IPS DF 19.7 (cell line): Measurements from ENCODE around the gene NBL1.
"Not testable (repeated sequence)": the region's sequence is repeated elsewhere in the genome, so short reads cannot be mapped to it uniquely, and the experiment has no call there.

ENCODE experiments used
- DNase-seq: peaks from one replicate; pipeline ENCODE4 v3.0.0-alpha.2; 2013; ENCODE audit warnings: low read depth, low spot score

The NBL1 gene

DNA sequence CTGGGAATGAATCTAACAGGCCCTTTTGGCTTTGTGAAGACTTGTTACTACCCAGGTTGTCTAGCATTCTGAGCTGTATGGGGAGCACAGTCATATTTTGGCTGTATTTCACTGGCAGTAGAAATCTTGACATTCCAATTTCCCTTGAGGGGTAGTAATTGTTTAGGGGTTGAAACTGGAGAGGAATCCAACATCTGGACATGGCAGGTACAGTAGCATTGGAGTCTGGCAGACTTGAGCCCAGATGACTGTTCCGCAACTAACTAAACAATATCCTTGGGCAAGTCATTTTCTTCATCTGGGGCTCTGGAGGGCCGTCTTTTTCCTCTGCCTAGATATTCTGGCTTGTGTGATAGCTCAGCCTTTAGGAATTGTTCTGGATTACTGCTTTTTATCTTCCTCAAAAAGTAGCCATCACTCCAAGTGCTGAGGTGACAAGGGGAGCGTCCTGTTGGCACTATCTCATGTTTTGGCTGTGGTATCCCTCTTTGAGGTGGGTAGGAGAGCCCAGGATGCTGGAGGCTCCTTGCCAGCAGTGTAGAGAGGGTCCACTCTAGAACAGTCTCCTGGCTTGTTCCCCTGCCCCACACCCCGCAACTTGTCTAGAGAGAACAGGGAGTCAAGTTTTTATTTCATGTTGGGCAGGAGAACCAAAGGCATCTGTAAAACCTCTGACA is 22.7 kb upstream of the NBL1 start:
- no peak for DNase-seq

DNA sequence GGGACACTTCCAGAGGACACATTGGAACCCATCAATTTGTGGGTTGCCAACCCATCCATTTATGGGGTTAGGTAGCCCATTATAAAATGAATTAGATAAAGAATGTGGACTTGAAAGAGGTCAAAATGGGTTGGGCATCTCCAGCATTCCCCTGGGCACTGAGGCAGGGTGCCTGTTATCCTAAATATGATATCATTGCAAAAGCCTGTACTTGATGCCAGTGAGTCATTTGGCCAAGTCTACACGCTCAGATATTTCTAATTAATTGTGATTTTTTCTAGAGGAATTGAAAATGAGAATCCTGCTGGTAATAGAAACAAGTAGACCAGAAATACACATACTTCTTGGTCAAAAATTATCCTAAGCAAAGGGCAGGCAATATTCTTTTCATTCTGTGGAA is 21.9 kb upstream of the NBL1 start:
- no peak for DNase-seq

DNA sequence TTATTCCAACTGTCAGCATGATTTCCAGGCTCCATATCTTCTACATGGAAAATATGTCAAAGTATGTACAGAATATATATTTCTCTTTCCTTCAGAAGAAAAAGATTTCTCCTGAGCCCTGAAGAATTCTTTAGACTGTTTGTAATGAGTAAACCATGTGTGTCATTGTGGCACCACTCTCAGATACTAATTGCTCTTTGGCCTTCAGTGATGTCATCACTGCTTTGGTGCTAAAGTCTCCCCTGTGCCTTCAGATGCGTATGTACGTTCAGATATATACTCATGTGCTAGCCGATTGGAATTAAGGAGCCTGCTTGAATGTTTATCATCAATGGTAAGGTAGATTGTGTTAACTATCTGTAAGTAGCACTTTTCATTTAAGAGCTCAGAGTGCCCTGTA is 20.6 kb upstream of the NBL1 start:
- no peak for DNase-seq

DNA sequence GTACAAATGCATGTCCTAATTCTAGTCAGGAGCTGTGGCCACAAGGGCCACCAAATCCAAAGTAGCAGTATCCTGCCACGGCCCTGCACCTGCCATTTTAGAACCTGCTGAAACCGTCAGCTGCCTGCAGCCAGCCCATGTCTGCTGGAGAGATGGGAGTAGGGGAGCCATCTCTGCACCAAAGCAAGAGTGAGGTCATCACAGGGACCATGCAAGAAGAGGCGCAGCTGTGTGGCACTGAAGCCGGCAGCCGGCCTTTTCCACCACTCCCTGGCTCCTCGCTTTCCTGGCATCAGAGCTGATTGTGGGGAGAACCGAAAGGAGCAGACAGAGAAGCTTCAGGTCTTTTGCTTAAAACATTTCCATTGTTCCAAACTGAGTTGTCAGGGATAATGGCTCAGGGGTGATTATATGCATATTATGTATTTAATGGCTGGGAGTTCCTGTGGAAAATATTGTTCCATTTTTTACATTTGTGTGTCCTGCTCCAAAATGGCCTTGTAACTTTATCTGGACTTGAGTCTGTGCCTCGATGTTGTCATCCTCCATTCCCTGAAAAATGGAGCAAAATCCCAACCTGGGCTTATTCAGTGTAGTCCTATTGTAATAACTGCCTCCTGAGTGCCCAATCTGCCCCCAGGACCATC is 18.7 kb upstream of the NBL1 start:
- no peak for DNase-seq

DNA sequence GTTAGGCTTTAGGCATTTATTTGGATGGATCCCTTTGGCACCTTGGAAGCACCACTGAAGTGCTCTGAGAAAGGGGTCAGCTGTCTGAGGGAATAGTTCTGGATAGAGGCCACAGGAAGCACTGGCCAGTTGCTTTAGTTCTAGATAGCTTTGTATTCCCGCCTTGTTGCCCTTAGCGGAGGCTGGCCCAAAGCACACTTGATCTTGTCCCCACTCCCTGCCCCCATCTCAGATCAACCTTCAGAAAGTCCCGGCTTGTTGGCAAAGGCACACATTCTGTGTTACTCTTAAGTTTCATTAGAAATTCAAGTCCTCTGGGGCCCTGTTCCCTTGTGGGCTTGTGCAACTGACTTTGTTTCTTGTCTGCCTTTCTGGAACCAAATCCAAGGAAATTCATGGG is 15.2 kb upstream of the NBL1 start:
- no peak for DNase-seq

DNA sequence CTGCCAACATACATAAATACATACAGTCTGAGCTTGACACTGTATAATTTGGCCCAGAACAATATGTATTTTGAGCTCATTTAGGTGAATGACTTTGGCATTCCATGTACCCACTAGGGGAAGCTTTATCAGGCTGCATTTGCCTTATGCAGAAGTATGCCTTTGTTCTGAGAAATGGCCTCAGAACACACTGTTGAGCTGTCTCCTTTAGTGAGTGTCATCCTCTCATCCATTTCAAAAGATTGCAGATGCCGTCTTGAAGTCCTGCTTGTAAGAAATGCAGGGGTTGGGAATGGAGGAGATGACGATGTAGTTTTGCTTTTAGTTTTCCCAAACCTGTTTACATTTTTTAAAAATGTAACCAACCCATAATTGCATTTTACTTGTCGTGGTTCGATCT is 14.8 kb upstream of the NBL1 start:
- no peak for DNase-seq

DNA sequence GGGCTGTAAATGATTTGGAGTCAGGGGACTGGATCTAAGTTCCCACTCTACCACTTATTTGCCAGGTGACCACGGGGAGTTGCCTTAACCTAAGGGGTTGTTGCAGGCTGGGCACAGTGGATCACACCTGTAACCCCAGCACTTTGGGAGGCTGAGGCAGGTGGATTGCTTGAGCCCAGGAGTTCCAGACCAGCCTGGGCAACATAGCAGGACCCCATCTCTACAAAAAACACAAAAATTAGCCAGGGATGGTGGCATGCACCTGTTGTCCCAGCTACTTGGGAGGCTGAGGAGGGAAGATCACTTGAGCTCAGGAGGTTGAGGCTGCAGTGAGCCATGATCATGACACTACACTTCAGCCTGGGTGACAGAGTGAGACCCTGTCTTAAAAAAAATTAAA is 13.9 kb upstream of the NBL1 start:
- not testable (repeated sequence) for DNase-seq

DNA sequence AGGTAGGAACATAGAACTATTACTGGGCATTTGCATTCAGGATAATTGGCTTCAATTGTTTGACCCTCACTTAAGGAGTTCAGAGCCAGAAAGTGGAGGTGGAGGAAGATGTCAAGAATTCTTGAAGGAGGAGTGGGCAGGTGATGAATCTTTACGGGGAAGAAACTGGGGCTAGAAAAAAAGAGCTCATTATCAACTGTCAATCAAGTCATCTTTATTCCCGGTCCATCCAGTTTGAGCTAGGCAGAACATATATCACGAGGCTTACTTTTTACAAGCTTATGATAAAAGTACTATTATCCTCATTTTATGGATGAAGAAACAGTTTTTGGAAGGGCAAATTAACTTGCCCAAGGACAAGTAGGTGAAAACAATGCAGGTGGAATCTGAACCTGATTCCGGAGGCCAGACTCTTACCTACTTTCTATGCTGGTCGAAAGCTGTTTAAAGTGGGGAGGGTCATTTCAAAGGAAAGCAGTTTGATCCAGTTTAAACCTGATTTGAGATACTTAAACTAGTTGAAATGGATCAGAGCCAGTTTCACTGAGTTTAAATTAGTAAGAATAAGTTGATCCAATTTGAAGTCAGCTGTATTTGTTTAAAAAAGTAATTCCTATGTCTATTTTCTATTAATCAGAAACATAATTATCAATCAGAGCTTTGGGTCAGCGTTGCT is 13.3 kb upstream of the NBL1 start:
- DNase-seq: no peak

DNA sequence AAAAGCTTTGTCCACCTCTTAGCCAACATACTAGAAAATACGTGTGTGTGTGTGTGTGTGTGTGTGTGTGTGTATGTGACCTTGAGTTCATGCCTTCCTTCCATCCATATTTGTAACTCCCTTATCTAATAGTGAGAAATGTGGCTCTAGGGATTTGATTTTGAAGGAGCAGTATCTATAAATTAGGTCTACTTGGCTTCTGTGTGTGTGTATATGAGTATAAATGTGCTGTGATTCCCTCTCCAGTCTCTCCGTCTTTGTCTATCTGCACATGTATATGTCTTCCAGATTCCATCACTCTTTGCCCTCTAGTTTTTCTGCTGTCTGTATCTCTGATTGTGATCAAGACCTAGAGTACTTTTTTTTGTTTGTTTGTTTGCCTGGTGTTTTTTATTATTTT is 11.9 kb upstream of the NBL1 start:
- DNase-seq: no peak

DNA sequence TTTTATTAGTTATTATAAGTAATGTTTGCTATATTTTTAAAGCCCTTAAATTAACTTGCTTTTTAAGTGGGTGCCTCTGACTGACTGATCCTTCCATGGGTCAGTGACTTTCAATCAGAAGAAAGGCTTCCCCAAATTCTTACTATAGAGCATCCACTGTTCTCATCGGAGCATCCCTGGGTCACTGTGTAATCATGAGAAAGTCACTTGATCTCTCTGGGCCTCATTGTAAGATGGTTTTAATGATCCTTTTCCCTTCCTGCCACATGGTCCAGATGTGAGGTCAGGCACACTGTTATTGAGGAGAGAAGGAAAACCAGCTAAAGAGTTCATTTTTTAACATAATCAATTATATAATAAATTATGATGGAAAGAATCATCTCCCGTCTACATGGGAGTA is 11.0 kb upstream of the NBL1 start:
- DNase-seq: no peak

DNA sequence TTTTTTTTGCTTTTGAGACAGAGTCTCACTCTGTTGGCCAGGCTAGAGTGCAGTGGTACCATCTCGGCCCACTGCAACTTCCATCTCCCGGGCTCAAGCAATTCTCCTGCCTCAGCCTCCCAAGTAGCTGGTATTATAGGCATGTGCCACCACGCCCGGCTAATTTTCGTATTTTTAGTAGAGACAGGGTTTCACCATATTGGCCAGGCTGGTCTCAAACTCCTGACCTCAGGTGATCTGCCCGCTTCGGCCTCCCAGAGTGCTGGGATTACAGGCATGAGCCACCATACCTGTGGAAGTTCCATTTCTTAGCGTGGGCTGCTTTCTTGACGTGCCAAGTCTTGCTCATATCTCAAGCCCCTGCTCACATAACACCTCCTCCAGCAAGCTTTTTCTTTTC is 9.0 kb upstream of the NBL1 start:
- not testable (repeated sequence) for DNase-seq

DNA sequence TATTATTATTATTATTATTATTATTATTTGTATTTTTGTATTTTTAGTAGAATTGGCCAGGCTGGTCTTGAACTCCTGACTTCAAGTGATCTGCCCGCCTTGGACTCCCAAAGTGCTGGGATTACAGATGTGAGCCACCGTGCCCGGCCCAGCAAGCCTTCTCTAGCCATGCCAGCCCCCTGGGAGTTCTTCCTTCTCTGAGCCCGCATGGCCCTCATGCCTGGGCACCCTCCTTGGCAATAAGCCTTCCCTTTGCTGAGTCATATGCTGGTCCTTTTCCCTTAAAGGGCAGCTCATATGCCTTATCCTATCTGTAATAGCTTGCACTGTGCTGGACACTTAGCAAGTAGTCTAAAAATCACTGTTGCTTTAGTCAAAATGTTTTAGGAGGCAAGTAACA is 8.5 kb upstream of the NBL1 start:
- no peak for DNase-seq

DNA sequence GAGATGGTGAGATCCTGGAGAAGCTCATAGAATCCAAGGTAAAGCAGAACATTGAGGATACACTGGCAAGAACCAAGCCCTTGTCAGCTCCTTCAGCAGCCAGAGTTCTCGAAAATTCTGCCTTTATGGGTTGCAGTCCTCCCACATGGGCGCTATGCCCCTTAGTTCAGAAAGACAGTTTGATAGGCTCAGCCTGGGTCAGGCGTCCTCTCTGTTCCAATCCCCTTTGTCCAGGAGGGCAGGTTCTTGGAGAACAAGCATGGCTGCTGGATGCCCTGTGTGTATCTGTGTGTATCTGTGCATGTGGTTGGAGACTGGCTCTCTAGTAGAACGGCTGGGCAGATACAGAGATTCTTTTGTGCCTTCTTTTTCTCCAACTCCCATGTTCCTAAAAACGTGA is 8.0 kb upstream of the NBL1 start:
- DNase-seq: no peak

DNA sequence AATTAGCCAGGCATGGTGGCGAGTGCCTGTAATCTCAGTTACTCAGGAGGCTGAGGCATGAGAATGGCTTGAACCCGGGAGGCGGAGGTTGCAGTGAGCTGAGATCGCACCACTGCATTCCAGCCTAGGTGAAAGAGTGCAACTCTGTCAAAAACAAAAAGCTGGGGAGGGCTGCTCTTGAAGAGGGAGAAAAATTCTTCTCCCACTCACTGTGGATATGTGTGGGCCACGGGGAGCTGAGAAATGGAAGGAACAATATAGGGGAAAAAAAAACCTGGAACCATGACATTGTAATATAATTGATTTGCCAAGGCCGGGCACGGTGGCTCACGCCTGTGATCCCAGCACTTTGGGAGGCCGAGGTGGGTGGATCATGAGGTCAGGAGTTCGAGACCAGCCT is 7.4 kb upstream of the NBL1 start:
- not testable (repeated sequence) for DNase-seq

DNA sequence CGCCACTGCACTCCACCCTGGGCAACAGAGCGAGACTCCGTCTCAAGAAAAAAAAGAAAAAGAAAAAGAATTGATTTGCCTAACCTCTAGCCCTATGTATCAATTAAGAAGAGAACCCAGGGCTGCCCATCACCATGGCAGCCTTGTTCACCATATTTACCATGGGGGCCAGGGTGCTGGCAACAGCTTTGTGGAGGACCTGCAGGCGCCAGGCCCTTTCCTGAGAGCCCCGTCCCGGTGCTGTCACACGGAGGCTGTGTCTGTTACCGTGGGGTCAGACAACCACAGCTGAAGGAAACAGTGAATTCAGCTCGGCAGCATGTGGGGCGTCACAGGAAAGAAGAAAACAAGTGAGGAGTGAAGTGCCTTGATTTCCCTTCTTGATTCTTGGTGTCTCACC is 6.5 kb upstream of the NBL1 start:
- DNase-seq: no peak

DNA sequence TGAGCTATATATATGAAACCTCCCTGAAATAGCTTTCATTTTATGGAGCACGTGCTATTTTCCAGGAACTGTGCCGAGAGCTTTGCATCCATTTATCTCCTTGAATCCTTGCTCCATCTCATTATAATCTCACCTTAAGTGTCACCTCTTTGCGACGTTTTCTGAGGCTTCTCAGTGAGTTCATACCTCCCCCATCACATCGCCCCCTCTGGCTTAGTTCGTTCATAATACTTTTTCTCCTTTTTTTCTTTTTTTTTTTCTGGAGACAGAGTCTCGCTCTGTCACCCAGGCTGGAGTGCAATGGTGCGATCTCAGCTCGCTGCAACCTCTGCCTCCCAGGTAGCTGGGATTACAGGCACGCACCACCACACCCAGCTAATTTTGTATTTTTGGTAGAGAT is 4.9 kb upstream of the NBL1 start:
- not testable (repeated sequence) for DNase-seq

DNA sequence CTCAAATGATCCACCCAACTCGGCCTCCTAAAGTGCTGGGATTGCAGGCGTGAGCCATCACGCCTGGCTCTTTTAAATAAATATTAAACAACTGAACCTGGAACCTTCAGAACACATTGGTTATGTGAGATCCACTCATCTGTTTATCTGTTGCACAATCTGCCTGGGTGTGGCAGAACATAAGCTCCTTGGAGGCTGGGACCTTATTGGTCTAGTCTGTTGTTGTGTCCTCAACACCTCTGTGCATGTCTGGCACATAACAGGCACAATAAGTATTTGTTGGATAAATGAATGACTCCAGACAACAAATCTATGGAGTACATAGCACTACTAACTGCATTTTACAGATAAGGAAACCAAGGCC is 4.1 kb upstream of the NBL1 start:
- DNase-seq: no peak

DNA sequence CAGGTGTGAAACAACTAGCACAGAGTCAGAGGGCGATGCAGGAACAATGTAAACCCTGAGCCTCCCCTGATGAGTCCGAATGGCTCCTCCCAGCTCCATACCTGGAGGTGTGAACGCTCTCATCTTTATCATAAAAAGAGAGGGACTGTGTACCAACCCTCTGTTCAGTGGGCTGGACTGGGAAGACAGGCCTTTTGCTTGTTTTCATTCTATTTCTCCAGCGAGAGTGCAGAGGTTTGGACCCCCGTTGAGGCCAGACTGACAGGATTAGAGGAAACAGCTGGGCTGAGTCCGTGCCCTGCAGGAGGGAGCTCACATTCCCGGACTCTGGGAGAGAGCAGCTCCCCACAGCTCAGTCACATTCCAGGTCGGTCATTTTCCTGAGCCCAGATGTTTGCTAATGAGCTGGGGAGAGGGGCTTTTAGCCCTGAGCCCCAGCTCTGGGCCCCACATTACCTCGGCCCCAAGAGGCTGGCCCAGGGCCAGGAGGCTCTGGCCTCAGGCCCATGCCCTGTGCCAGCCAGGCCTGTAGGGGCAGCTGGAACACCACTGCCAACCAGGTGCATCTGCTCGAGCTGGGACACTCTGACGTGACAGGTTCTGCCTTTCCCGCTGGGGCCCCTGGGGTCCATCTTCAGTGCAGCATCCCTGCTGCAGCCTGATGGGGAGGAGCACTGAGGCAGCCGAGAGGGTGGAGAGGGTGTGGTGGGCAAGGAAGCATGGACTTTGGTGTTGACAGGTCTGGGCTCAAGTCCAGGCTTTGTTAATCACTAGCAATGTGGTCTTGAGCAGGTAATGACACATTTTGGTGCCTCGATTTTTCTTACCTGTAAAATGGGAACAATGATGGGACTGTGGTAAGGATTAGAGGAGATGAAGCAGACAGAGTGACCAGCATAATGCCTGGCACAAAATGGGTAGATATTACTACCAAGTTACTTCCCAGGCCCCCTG is 3.5 kb upstream of the NBL1 start:
- DNase-seq: no peak

DNA sequence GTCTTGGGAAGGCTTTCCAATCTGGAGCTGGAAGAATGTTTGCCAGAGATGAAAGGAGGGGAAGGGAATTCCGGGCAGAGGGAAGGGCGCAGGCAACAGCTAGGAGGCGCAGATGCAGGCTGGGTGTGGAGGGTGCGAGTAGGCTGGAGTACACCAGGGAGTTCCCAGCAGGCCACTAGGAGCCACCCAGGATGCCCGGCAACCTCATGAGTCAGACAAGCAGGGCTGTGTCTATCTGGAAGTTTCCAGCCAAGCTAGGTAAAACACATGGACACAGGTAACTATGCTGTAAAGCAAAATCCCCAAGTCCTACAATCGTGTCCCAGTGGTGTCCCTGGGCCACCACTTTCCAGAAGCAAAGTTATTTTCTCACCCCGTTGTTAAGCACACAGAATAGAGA is 990 bp upstream of the NBL1 start:
- DNase-seq: no peak

DNA sequence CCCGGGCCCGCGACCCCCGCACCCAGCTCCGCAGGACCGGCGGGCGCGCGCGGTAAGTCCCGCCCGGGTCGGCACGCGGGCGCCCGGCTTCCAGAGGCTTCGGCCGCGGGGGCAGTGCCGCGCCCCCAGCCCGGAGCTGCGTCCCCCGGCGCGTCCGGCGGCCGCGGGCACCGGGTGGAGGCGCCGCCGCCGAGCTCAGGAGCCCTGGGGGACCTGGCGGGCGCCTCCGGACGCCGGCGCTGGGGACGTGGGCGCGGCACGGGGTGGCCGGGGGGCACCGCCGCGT is 227 bp downstream of the NBL1 start:
- no peak for DNase-seq

DNA sequence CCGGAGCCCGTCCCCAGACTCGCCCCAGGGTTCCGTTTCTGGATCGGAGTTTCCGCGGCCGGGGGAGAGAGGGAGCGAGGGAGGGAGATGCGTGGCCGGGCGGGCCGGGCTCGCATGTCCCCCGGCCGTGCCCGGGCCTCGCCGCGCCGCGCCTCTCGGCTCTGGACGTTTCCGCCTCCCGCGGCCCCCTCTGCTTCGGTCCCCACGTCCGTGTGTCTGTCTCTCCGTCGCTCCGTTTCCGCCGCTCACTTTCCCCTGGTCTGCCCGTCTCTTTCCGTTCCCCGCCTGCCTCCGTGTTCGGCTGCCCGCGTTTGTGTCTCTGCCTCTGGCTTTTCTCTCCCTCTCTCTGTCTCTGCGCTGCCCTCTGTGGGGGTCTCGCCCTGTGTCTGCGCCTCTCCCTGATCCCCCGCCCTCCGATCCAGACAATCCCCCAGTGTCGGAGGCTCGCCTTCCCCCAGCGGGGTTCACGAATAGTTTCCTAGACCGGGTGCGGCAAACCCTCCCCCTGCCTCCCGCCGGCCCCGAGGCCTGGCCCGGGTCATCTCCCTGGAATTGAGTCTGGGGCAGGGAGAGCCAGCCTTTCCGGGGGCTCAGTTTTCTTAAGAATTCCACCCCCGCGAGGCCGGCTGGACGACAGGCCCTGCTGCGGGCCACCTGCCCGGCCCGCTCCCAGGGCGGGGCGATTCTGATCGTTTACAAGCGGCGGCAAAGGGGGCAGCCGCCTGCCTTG is 735 bp downstream of the NBL1 start:
- DNase-seq: no peak
